ENCODE results near the gene PP2D1. TPM values are rescaled to one million over a fixed set of nuclear protein-coding genes. Genes with fewer than 3 reads are reported as not detected.

Gene PP2D1
- total and polyA plus RNA-seq, 2 of the 8 experiments (the other 6 are each of a cell fraction or from before 2014, with no cell fraction given), result not detected

- H2AK5ac ChIP-seq (ENCODE audit: low read depth, low read length), result no peak overlapping the region
- H3K79me2 ChIP-seq (ENCODE audit: control insufficient read depth in 1 of 2, insufficient read depth in 2 of 2, low read length in 2 of 2), result peaks cover 6 to 100% of the 10 kb centered on the region in 2 experiments
- H2BK15ac ChIP-seq (ENCODE audit: low read length), result no peak overlapping the region
- no peak overlapping the region for H4K8ac ChIP-seq (ENCODE audit: extremely low read depth, insufficient read depth, low read length)
- H3K79me1 ChIP-seq (ENCODE audit: low read depth, low read length), result peaks cover 4% of the 10 kb centered on the region
- WGBS, 2 experiments (ENCODE audit: extremely low coverage in 1 of 2, insufficient coverage in 1 of 2, insufficient read length in 1 of 2, insufficient replicate concordance in 2 of 2, low coverage in 1 of 2, low lambda C conversion rate in 2 of 2, missing lambda C conversion rate in 1 of 2), result 75% methylated on average over 4 of the region's 4 CpGs; no CpG with 5 or more reads in 1 of the 2 experiments
- H3K4me1 ChIP-seq (replicated peaks in 1 of 4; ENCODE audit: control insufficient read depth in 3 of 4, insufficient read depth in 4 of 4, low read length in 3 of 4), result no peaks in the 10 kb centered on the region
- peaks cover 7 to 10% of the 10 kb centered on the region in 2 experiments for H4K20me1 ChIP-seq (replicated peaks in 1 of 2; ENCODE audit: control insufficient read depth in 1 of 2, insufficient read depth in 2 of 2, low read length in 2 of 2)
- no peak overlapping the region for H3K4me2 ChIP-seq (ENCODE audit: insufficient read depth in 1 of 2, low read depth in 2 of 2, low read length in 2 of 2)
- H2BK5ac ChIP-seq (ENCODE audit: low read depth, low read length), result no peak overlapping the region
- H3K18ac ChIP-seq (ENCODE audit: extremely low read depth, low read length), result no peak overlapping the region
- DNase-seq (ENCODE audit: low read depth in 1 of 2, low spot score in 2 of 2), result no peak
- ChIA-PET POLR2A (ENCODE audit: partially characterized antibody) (interaction anchor here (0.7 to 2.5 kb wide), 2 partner anchors 10 to 46 kb away, joined by 3 to 10 read pairs; no protein-coding TSS in a partner anchor), CTCF (ENCODE audit: partially characterized antibody) (no interaction called here)
- H2BK120ac ChIP-seq (replicated peaks; ENCODE audit: low read depth, low read length), result no peak overlapping the region
- H4K5ac ChIP-seq (ENCODE audit: insufficient read length, low read depth, low read length), result no peak overlapping the region
- no peak overlapping the region for H3K27ac ChIP-seq (ENCODE audit: low read depth, low read length)
- H3K4ac ChIP-seq (replicated peaks; ENCODE audit: insufficient read length, low read depth, low read length), result no peak overlapping the region
- TF ChIP-seq EP300 (IDR thresholded peaks at IDR 0.05; ENCODE audit: borderline replicate concordance in 1 of 2, low read depth in 2 of 2, low read length in 2 of 2), result no peak
- TF ChIP-seq ASH2L (IDR thresholded peaks at IDR 0.05; ENCODE audit: low read length), result no peak
- no peak for TF ChIP-seq RFX5 (IDR thresholded peaks at IDR 0.05; ENCODE audit: borderline replicate concordance, low read depth, low read length)
- no peak for TF ChIP-seq SIRT6 (IDR thresholded peaks at IDR 0.05; ENCODE audit: low read length)
- no peak for TF ChIP-seq EGR1 (IDR thresholded peaks at IDR 0.05; ENCODE audit: borderline replicate concordance, low read depth, low read length)
- TF ChIP-seq SRF (IDR thresholded peaks at IDR 0.05; ENCODE audit: low read depth, low read length), result no peak
- TF ChIP-seq RXRA (IDR thresholded peaks at IDR 0.05; ENCODE audit: insufficient read depth, low read depth, low read length), result no peak
- TF ChIP-seq BRCA1 (IDR thresholded peaks at IDR 0.05; ENCODE audit: low read depth, low read length), result no peak
- H3K23me2 ChIP-seq (ENCODE audit: low read depth, low read length), result no peaks in the 10 kb centered on the region
- peaks cover 0 to 29% (median 5%) of the 10 kb centered on the region in 4 experiments; a peak in 2 of 8 replicates for H3K36me3 ChIP-seq (ENCODE audit: control insufficient read depth in 2 of 4, insufficient read depth in 4 of 4, low read length in 3 of 4)
- H3K9ac ChIP-seq (replicated peaks in 1 of 4; ENCODE audit: extremely low read depth in 1 of 4, low read depth in 3 of 4, low read length in 3 of 4), result no peak overlapping the region
- H2AFZ ChIP-seq (ENCODE audit: low read length), result no peak overlapping the region
- no peak overlapping the region for H3K56ac ChIP-seq (replicated peaks; ENCODE audit: insufficient read length, low read depth, low read length)
- H3K27me3 ChIP-seq (replicated peaks in 1 of 4; ENCODE audit: control insufficient read depth in 3 of 4, extremely low read depth in 1 of 4, insufficient read depth in 3 of 4, low read length in 3 of 4), result no peaks in the 10 kb centered on the region
- H2BK20ac ChIP-seq (ENCODE audit: low read length), result no peak overlapping the region
- no peak overlapping the region for H3K23ac ChIP-seq (ENCODE audit: insufficient read length)
- FAIRE-seq, result no peak
- H3K14ac ChIP-seq (ENCODE audit: insufficient read length), result no peak overlapping the region
- H4K91ac ChIP-seq (replicated peaks; ENCODE audit: insufficient read length, low read length), result no peak overlapping the region
- H3K9me3 ChIP-seq (ENCODE audit: insufficient read depth in 2 of 2, low read depth in 1 of 2, low read length in 1 of 2), result no peaks in the 10 kb centered on the region
- no peak overlapping the region for H2BK12ac ChIP-seq (ENCODE audit: low read depth, low read length)
- H3K4me3 ChIP-seq (ENCODE audit: extremely low read depth in 1 of 4, insufficient read depth in 2 of 4, low read depth in 3 of 4, low read length in 4 of 4), result no peak overlapping the region
Observed at GRCh38 chr3:19959505-19959904, 52.6 kb downstream of the PP2D1 start.

All from H1 (cell line).